Measurements from ENCODE around the gene ZEB2.

- no peak for TF ChIP-seq POLR2A (IDR thresholded peaks at IDR 0.05)
- TF ChIP-seq CTCF (IDR thresholded peaks at IDR 0.05) = no peak
Measured at GRCh38 chr2:144509001-144509878, 10.7 kb downstream of the ZEB2 start.

Measured in breast epithelium (tissue), 3 donors.